GM21367 (cell line): ENCODE results near the gene CUEDC2.
"Not testable (repeated sequence)": the region's sequence is repeated elsewhere in the genome, so short reads cannot be mapped to it uniquely, and the experiment has no call there.

ENCODE experiments used
- ATAC-seq: cut with Tn5 transposase; IDR thresholded peaks from one replicate; pipeline ENCODE4 v1.9.1; 2021; ENCODE audit not compliant: unreplicated experiment

The CUEDC2 gene

GRCh38 chr10:102454662-102455487 lies 22.5 kb upstream of the CUEDC2 start:
- ATAC-seq = not testable (repeated sequence)

GRCh38 chr10:102453502-102453901 lies 21.1 kb upstream of the CUEDC2 start:
- no peak for ATAC-seq

GRCh38 chr10:102452672-102453340 lies 20.4 kb upstream of the CUEDC2 start:
- ATAC-seq = no peak

- no peak for ATAC-seq
Measured at GRCh38 chr10:102451105-102451969, 19.0 kb upstream of the CUEDC2 start, which contains the start of gene C10orf95. Gene C10orf95 (minus strand): TSS chr10:102451543. CDS start chr10:102451093, 450 bp downstream.

- peak; percentile 67 for ATAC-seq
Measured at GRCh38 chr10:102450374-102451104, 18.2 kb upstream of the CUEDC2 start.

- ATAC-seq = no peak
Measured at GRCh38 chr10:102450124-102450373, 17.7 kb upstream of the CUEDC2 start.

GRCh38 chr10:102449321-102450123 lies 17.1 kb upstream of the CUEDC2 start:
- peak; percentile 53 for ATAC-seq

GRCh38 chr10:102444851-102445250 lies 12.5 kb upstream of the CUEDC2 start:
- no peak for ATAC-seq

GRCh38 chr10:102438374-102438773 lies 6.0 kb upstream of the CUEDC2 start:
- no peak for ATAC-seq

- no peak for ATAC-seq
Measured at GRCh38 chr10:102437515-102437914, 5.1 kb upstream of the CUEDC2 start.

- ATAC-seq = no peak
Measured at GRCh38 chr10:102436312-102436711, 3.9 kb upstream of the CUEDC2 start.

GRCh38 chr10:102435529-102436233 lies 3.3 kb upstream of the CUEDC2 start:
- ATAC-seq = no peak

GRCh38 chr10:102435133-102435497 lies 2.7 kb upstream of the CUEDC2 start:
- no peak for ATAC-seq

- no peak for ATAC-seq
Measured at GRCh38 chr10:102434394-102435132, 2.2 kb upstream of the CUEDC2 start.

- ATAC-seq = no peak
Measured at GRCh38 chr10:102433619-102434046, 1.3 kb upstream of the CUEDC2 start.

GRCh38 chr10:102431452-102432124 lies 786 bp downstream of the CUEDC2 start:
- no peak for ATAC-seq

GRCh38 chr10:102429468-102429867 lies 2.9 kb downstream of the CUEDC2 start:
- no peak for ATAC-seq

GRCh38 chr10:102426803-102427287 lies 5.5 kb downstream of the CUEDC2 start:
- no peak for ATAC-seq
